Hepatocyte (in vitro differentiated cells): Measurements from ENCODE around the gene SH3PXD2A.

Experiments used
- CTCF ChIP-seq: fragments of 200-600 bp; sonication (generic); IDR thresholded peaks from 2 replicates; pipeline ENCODE4 v1.5.1; 2016; ENCODE audit warnings: antibody characterized with exemption, mild to moderate bottlenecking; ENCODE audit not compliant: poor library complexity
- EZH2 ChIP-seq: fragments of 200-600 bp; sonication (generic); IDR thresholded peaks from 2 replicates; pipeline ENCODE4 v1.6.1; 2016; ENCODE audit warnings: antibody characterized with exemption, mild to moderate bottlenecking, borderline replicate concordance
- EZH2phosphoT487 ChIP-seq: fragments of 200-600 bp; sonication (generic); IDR thresholded peaks from one replicate; pipeline ENCODE4 v1.6.1; 2018; ENCODE audit warnings: antibody characterized with exemption, mild to moderate bottlenecking, low read depth, moderate library complexity; ENCODE audit not compliant: unreplicated experiment, severe bottlenecking

GRCh38 chr10:103658049-103658577 is 197.3 kb downstream of the SH3PXD2A start:
- TF ChIP-seq CTCF (no peak), EZH2 (no peak), EZH2phosphoT487 (no peak)
